ENCODE data around the gene MRPL14. TPM values are rescaled to one million over a fixed set of nuclear protein-coding genes. Genes with fewer than 3 reads are reported as not detected.

Gene MRPL14
- total and polyA plus RNA-seq, 2 of the 4 experiments (the other 2 are of a cell fraction): 43.7 to 87.9 TPM

GRCh38 chr6:44149369-44150012 is 22.2 kb upstream of the MRPL14 start:
- CTCF ChIA-PET: no interaction called here
- H3K9me1 ChIP-seq (ENCODE audit: insufficient read depth, low read length): 0 out of 2 replicates have a peak, but pooled peaks cover 2% of the 10 kb centered on the region
- intact Hi-C loops (cut with micrococcal nuclease): no loop called here

More at GRCh38 chr6:44149369-44150012, 22.2 kb upstream of the MRPL14 start:
- Histone ChIP-seq H3K18ac (ENCODE audit: low read depth, low read length) (no peak overlapping the region), H2AK5ac (ENCODE audit: low read depth, low read length) (no peak overlapping the region), H3K9me3 (ENCODE audit: control insufficient read depth, insufficient read depth, low read length) (no peaks in the 10 kb centered on the region), H4K20me1 (ENCODE audit: insufficient read depth, low read length) (peaks cover 10% of the 10 kb centered on the region; the same call in 1 of the 2 replicates), H3K56ac (ENCODE audit: extremely low read depth, insufficient read depth, low read length) (no peak overlapping the region), H2BK120ac (ENCODE audit: low read depth, low read length) (no peak overlapping the region), H2AFZ (replicated peaks; ENCODE audit: low read length, poor library complexity) (no peak overlapping the region), H3K4ac (ENCODE audit: low read depth, low read length) (no peak overlapping the region), H2BK5ac (ENCODE audit: low read depth, low read length, poor library complexity, severe bottlenecking) (no peak overlapping the region), H2BK20ac (ENCODE audit: low read depth, low read length) (no peak overlapping the region), H3K23ac (ENCODE audit: low read depth, low read length) (no peak overlapping the region), H3K9ac (ENCODE audit: low read depth, low read length) (no peak overlapping the region), H2BK15ac (ENCODE audit: low read depth, low read length) (no peak overlapping the region), H4K91ac (ENCODE audit: insufficient read depth, low read depth, low read length) (no peak overlapping the region), H3K27me3 (ENCODE audit: control insufficient read depth, insufficient read depth, low read length) (no peaks in the 10 kb centered on the region), H3K4me2 (ENCODE audit: low read depth, low read length) (no peak overlapping the region), H4K8ac (ENCODE audit: low read depth in 2 of 2, low read length in 2 of 2) (no peak overlapping the region), H2AK9ac (replicated peaks; ENCODE audit: low read depth, low read length, poor library complexity) (no peak overlapping the region), H3K36me3 (ENCODE audit: control insufficient read depth, insufficient read depth, low read length) (peaks cover 44% of the 10 kb centered on the region), H3K4me3 (ENCODE audit: insufficient read depth, low read depth, low read length) (no peak overlapping the region), H3K14ac (replicated peaks; ENCODE audit: low read depth, low read length) (no peak overlapping the region), H3K27ac (ENCODE audit: insufficient read depth, low read length) (no peak overlapping the region), H4K5ac (ENCODE audit: low read depth, low read length) (no peak overlapping the region), H3K79me1 (ENCODE audit: low read depth in 1 of 2, low read length in 2 of 2) (no peaks in the 10 kb centered on the region), H3K4me1 (ENCODE audit: control insufficient read depth, insufficient read depth, low read length) (peaks cover 2% of the 10 kb centered on the region)
- dilution Hi-C loops (cut with HindIII; ENCODE audit: low sequenced_read_pairs, unreplicated experiment): no loop called here
- TF ChIP-seq CTCF (conservative IDR thresholded peaks at IDR 0.05; ENCODE audit: low read depth, low read length): no peak
- no peak for TF ChIP-seq RFX5 (IDR thresholded peaks at IDR 0.05; ENCODE audit: low read depth, low read length)
- TF ChIP-seq RCOR1 (IDR thresholded peaks at IDR 0.05; ENCODE audit: insufficient replicate concordance, low read length): no peak
- no peak for TF ChIP-seq CEBPB (IDR thresholded peaks at IDR 0.05; ENCODE audit: low read depth, low read length)
- no peak for TF ChIP-seq RAD21 (IDR thresholded peaks at IDR 0.05; ENCODE audit: low read length)
- no peak for TF ChIP-seq BHLHE40 (IDR thresholded peaks at IDR 0.05; ENCODE audit: low read depth, low read length)
- no peak for TF ChIP-seq MAZ (IDR thresholded peaks at IDR 0.05; ENCODE audit: borderline replicate concordance, low read depth, low read length)
- no peak for TF ChIP-seq NFE2L2 (IDR thresholded peaks at IDR 0.05; ENCODE audit: low read depth, low read length)
- no peak for TF ChIP-seq POLR2A (IDR thresholded peaks at IDR 0.05; ENCODE audit: low read depth, low read length)
- 80% methylated on average over 2 of the region's 7 CpGs; no CpG with 5 or more reads in 1 of the 2 experiments for whole genome bisulfite sequencing, 2 experiments (ENCODE audit: extremely low coverage in 2 of 2, insufficient read length in 1 of 2)
- ATAC-seq (ENCODE audit: low read depth) (no peak), DNase-seq (no peak)
- POLR2A ChIA-PET (ENCODE audit: unreplicated experiment): no interaction called here
- no TSS peak for BruUV-seq (replicated peaks)
- in situ Hi-C loops (cut with MboI; ENCODE audit: low sequenced_read_pairs): no loop called here

Measured in IMR-90 (cell line).